Mucosa of descending colon (tissue), 3 donors: ENCODE results near the gene PADI1. TPM values are rescaled to one million over a fixed set of nuclear protein-coding genes. Genes with fewer than 3 reads are reported as not detected.
"Not testable (repeated sequence)": the region's sequence is repeated elsewhere in the genome, so short reads cannot be mapped to it uniquely, and the experiment has no call there.

Experiments
- ATAC-seq: fragments of 200-7000 bp; cut with Tn5 transposase; one replicate; pipeline ENCODE4 v1.9.1; 2020; ENCODE audit warnings: mild to moderate bottlenecking, moderate library complexity
- DNase-seq, 3 donors: peaks; one replicate each; pipeline ENCODE4 v3.0.0-alpha.2; 2020
- H3K36me3 ChIP-seq: fragments of 200-600 bp; one replicate; pipeline ENCODE4 v1.8.0; 2021; ENCODE audit warnings: low read depth, mild to moderate bottlenecking
- H3K4me1 ChIP-seq: fragments of 200-600 bp; one replicate; pipeline ENCODE4 v1.8.0; 2021; ENCODE audit warnings: low read depth, mild to moderate bottlenecking
- H3K4me3 ChIP-seq: fragments of 200-600 bp; one replicate; pipeline ENCODE4 v1.8.0; 2021; ENCODE audit warnings: mild to moderate bottlenecking
- H3K9me3 ChIP-seq: fragments of 200-600 bp; one replicate; pipeline ENCODE4 v1.8.0; 2021; ENCODE audit warnings: mild to moderate bottlenecking
- intact Hi-C, 2 donors: fragments of 100-400 bp; cut with DNase I in 1 of 2; cut with micrococcal nuclease in 1 of 2; formaldehyde crosslinking; loops; one replicate each; pipeline versions ENCODE4 v1.11.0 to v1.11.1; 2022; cut with DNase I, micrococcal nuclease
- total RNA-seq, 3 donors: library from RNA; stranded (reverse); fragmentation: NEBNext Ultra II Directional in 2 of 3; extraction: Animal tissue kit (Norgen Biotek cat#: 25700) in 2 of 3; gene quantifications; one replicate each; pipeline versions ENCODE4 v1.2.1 to v1.2.4, GENCODE V29; 2021 to 2023
- TF ChIP-seq, protein P1 (sequence below): fragments of 200-600 bp; IDR thresholded peaks from one replicate; pipeline ENCODE4 v1.8.0; 2022; ENCODE audit warnings: antibody characterized with exemption, mild to moderate bottlenecking
- donor health status: DM: no; HTN: no; CAD: no; lungs with moderate emphysema.
- donor health status: DM: no; HTN: no; CAD: no.
- donor health status: DM: no; HTN: yes; CAD: no.

PADI1 gene
- total RNA-seq, 3 donors from 2014 or later = 0.25 to 0.65 (median 0.38) TPM

DNA sequence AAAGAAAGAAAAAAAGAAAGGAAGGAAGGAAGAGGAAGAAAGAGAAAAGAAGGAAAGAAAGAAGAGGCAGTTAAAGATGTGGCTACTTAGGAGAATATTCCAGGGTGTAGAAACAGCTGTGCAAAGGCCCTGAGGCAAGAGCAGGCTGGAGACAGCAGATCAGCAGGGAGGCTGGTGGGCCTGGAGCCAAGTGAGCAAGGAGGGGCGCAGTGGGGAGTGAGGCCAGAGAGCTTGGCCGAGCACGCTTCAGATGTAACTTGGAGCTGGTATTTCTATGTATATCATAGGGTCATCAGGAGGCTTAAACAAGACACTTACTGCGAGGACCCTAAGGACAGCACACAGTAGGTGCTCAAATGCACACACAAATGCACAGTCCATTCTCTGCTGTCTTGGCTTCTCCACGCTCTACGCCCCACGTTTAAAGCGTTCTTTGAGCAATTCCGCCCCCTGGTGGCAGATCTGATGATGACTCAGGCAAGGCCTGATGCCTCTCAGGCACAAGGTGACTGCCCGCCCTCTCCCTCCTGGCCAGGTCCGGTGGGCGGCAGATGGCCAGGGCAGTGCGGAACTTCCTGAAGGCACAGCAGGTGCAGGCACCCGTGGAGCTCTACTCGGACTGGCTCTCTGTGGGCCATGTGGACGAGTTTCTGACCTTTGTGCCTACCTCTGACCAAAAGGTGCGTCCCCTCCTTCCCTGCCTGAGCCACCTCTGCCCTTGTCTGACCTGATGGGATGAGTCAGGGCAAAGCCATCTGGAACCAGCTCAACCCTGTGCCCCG, 32.0 kb downstream of the PADI1 start:
- intact Hi-C loops = loop anchor here in 1 of 2 donors (2.0 kb wide), 1 partner anchor 112 kb away; no protein-coding TSS in a partner anchor
- peak; percentile 86 to 97 (median 94) for DNase-seq

GRCh38 chr1:17237561-17237903, 32.6 kb downstream of the PADI1 start:
- H3K4me1 ChIP-seq = peaks cover 19% of the 10 kb centered on the region

More for the DNA sequence above, 32.0 kb downstream of the PADI1 start:
- peak; percentile 62 for ATAC-seq
- H3K36me3 ChIP-seq = no peaks in the 10 kb centered on the region
- peaks cover 21% of the 10 kb centered on the region for H3K4me1 ChIP-seq
- no peaks in the 10 kb centered on the region for H3K9me3 ChIP-seq
- no peak overlapping the region for H3K4me3 ChIP-seq
- TF ChIP-seq, protein P1, sequence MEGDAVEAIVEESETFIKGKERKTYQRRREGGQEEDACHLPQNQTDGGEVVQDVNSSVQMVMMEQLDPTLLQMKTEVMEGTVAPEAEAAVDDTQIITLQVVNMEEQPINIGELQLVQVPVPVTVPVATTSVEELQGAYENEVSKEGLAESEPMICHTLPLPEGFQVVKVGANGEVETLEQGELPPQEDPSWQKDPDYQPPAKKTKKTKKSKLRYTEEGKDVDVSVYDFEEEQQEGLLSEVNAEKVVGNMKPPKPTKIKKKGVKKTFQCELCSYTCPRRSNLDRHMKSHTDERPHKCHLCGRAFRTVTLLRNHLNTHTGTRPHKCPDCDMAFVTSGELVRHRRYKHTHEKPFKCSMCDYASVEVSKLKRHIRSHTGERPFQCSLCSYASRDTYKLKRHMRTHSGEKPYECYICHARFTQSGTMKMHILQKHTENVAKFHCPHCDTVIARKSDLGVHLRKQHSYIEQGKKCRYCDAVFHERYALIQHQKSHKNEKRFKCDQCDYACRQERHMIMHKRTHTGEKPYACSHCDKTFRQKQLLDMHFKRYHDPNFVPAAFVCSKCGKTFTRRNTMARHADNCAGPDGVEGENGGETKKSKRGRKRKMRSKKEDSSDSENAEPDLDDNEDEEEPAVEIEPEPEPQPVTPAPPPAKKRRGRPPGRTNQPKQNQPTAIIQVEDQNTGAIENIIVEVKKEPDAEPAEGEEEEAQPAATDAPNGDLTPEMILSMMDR = peak; percentile 66

DNA sequence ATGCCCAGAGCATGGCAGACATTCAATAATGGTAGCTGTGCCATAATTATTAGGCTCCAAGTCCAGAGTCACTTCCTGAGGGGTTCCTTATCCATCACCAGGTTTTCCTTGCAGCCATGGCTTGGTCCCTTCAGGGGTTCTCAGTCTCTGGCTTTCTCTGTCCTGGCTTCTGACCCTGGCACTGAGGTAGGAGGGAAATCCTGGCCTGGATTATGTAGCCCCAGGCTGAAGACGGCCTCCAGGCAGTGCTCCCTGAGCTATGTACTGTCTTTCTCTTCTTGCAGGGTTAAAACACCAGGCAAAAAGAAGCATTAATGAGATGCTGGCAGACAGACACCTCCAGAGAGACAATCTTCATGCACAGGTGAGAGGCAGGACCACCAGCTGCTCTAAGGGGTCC, 34.5 kb downstream of the PADI1 start:
- intact Hi-C loops = no loop called here
- DNase-seq (peak; percentile 5 to 73 (median 49)), ATAC-seq (peak; percentile 67)
- H3K9me3 ChIP-seq = no peaks in the 10 kb centered on the region
- no peaks in the 10 kb centered on the region for H3K36me3 ChIP-seq
- H3K4me1 ChIP-seq = peaks cover 5% of the 10 kb centered on the region
- TF ChIP-seq, protein P1 = no peak
- H3K4me3 ChIP-seq = no peak overlapping the region

More at GRCh38 chr1:17237561-17237903, 32.6 kb downstream of the PADI1 start:
- no peak overlapping the region for H3K4me3 ChIP-seq
- no peaks in the 10 kb centered on the region for H3K36me3 ChIP-seq
- intact Hi-C loops = loop anchor here in 1 of 2 donors (2.0 kb wide), 1 partner anchor 113 kb away; no protein-coding TSS in a partner anchor
- ATAC-seq = no peak
- TF ChIP-seq, protein P1 = no peak
- no peak for DNase-seq
- no peaks in the 10 kb centered on the region for H3K9me3 ChIP-seq

DNA sequence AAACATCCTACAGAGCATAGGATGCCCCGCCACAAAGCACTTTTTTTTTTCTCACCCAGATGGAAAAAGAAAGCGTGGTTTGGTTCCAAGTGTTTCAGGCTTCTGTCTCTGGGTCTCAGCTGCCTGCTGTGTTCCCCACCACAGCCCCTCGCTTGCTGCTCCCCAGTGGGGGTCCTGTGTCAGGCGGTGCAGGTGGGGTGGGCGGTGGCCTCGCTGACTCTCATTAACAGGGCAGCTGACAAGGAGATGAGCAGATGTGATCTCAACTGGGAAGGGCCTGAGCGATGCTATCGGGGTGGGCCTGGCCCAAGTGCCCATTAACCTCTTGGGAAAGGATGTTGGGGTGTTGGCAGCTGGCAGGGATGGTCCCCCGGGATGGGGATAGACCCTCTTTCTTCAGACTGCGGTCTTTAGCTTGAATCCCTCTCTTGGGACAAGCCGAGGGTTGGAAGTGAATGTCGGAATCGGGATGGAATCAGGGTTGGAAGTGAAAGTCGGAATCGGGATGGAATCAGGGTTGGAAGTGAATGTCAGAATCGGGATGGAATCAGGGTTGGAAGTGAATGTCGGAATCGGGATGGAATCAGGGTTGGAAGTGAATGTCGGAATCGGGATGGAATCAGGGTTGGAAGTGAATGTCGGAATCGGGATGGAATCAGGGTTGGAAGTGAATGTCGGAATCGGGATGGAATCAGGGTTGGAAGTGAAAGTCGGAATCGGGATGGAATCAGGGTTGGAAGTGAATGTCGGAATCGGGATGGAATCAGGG, 36.3 kb downstream of the PADI1 start:
- not testable (repeated sequence) for H3K4me3 ChIP-seq, ATAC-seq
- DNase-seq = peak in 1 of 3 donors; percentile 32

GRCh38 chr1:17241780-17242074, 36.8 kb downstream of the PADI1 start:
- DNase-seq, H3K4me1 ChIP-seq, ATAC-seq, H3K4me3 ChIP-seq, H3K9me3 ChIP-seq, H3K36me3 ChIP-seq: not testable (repeated sequence)
- intact Hi-C loops = loop anchor here in 1 of 2 donors (2.0 kb wide), 1 partner anchor 117 kb away; no protein-coding TSS in a partner anchor

More for the DNA sequence above, 36.3 kb downstream of the PADI1 start:
- H3K9me3 ChIP-seq, H3K36me3 ChIP-seq, H3K4me1 ChIP-seq: not testable (repeated sequence)
- intact Hi-C loops = loop anchor here in 1 of 2 donors (2.0 kb wide), 1 partner anchor 116 kb away; no protein-coding TSS in a partner anchor

GRCh38 chr1:17243274-17243673, 38.3 kb downstream of the PADI1 start:
- no peak overlapping the region for H3K4me3 ChIP-seq
- no peaks in the 10 kb centered on the region for H3K4me1 ChIP-seq
- no peak for ATAC-seq
- TF ChIP-seq, protein P1 = no peak
- H3K9me3 ChIP-seq = no peaks in the 10 kb centered on the region
- intact Hi-C loops = no loop called here
- no peak for DNase-seq
- no peaks in the 10 kb centered on the region for H3K36me3 ChIP-seq
